Vagina (tissue), 2 donors: ENCODE results near the gene GNL3.

Experiments used
- POLR2A ChIP-seq, 2 donors: fragments of 450-650 bp; IDR thresholded peaks; one replicate each; pipeline ENCODE4 v1.6.1; 2017; ENCODE audit warnings: antibody characterized with exemption in 2 of 2, mild to moderate bottlenecking in 2 of 2, moderate library complexity in 2 of 2
- POLR2AphosphoS5 ChIP-seq, 2 donors: sonication (generic); formaldehyde crosslinking; IDR thresholded peaks; one replicate each; pipeline ENCODE4 v1.9.0; 2017; ENCODE audit warnings: antibody characterized with exemption in 2 of 2, mild to moderate bottlenecking in 2 of 2, low read depth in 1 of 2; ENCODE audit not compliant: insufficient read depth in 1 of 2
- TF ChIP-seq, protein P1 (sequence below), 3 experiments: fragments of 450-650 bp in 2 of 3; fragments of 200-600 bp in 1 of 3; sonication (generic) in 1 of 3; IDR thresholded peaks; one replicate each; pipeline ENCODE4 v1.5.1; 2017 to 2019; ENCODE audit warnings: antibody characterized with exemption in 3 of 3, mild to moderate bottlenecking in 2 of 3, moderate library complexity in 2 of 3

DNA sequence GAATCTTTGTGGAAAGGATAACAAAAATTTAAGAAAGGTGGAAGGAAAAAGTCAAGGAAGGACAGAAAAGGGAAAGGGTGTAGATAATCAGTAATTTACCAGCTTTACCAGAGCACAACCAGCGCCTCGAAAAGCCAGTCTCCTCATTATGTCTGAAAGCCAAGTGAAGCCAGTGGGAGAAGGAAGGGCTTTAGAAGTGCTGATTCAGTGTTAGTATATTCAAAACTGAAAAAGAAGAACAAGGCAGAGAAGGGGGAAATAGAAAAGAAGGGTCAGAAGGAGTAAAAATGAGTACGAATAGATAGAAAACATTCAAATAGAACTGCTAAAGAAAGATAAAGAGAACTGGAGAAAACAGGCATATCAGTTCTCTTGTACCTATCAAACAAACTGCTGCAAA, 4.2 kb upstream of the GNL3 start:
- TF ChIP-seq, protein P1, sequence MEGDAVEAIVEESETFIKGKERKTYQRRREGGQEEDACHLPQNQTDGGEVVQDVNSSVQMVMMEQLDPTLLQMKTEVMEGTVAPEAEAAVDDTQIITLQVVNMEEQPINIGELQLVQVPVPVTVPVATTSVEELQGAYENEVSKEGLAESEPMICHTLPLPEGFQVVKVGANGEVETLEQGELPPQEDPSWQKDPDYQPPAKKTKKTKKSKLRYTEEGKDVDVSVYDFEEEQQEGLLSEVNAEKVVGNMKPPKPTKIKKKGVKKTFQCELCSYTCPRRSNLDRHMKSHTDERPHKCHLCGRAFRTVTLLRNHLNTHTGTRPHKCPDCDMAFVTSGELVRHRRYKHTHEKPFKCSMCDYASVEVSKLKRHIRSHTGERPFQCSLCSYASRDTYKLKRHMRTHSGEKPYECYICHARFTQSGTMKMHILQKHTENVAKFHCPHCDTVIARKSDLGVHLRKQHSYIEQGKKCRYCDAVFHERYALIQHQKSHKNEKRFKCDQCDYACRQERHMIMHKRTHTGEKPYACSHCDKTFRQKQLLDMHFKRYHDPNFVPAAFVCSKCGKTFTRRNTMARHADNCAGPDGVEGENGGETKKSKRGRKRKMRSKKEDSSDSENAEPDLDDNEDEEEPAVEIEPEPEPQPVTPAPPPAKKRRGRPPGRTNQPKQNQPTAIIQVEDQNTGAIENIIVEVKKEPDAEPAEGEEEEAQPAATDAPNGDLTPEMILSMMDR (IDR thresholded peaks at IDR 0.05), result no peak
- TF ChIP-seq POLR2A (IDR thresholded peaks at IDR 0.05), result no peak
- TF ChIP-seq POLR2AphosphoS5 (IDR thresholded peaks at IDR 0.05; ENCODE audit: insufficient read depth in 1 of 2, low read depth in 1 of 2), result no peak
